CD14-positive monocyte (primary cell): ENCODE results near the gene FGGY. TPM values are rescaled to one million over a fixed set of nuclear protein-coding genes. Genes with fewer than 3 reads are reported as not detected.
A peak's percentile ranks its signal among the peaks of the same experiment; 100 is the strongest.

Source experiments
- DNase-seq, 3 donors: peaks; one replicate each; pipeline ENCODE4 v3.0.0-alpha.2; 2011 to 2022
- H2AFZ ChIP-seq: 2 replicates; pipeline ENCODE4 v1.6.0; 2012; ENCODE audit warnings: mild to moderate bottlenecking, low read depth, low read length, inconsistent platforms; ENCODE audit not compliant: insufficient read depth, poor library complexity, severe bottlenecking
- H3K27ac ChIP-seq, 2 donors: 1 replicate in 1 of 2; 2 replicates in 1 of 2; pipeline ENCODE4 v1.5.1; 2012 to 2013; ENCODE audit warnings: low read length in 2 of 2, control low read depth in 1 of 2, inconsistent platforms in 1 of 2, low read depth in 1 of 2, mild to moderate bottlenecking in 1 of 2
- H3K27me3 ChIP-seq, 2 donors: one replicate each; pipeline versions ENCODE4 v1.6.0 to v1.6.1; 2011 to 2013; ENCODE audit warnings: low read length in 2 of 2; ENCODE audit not compliant: control insufficient read depth in 2 of 2, insufficient read depth in 2 of 2
- H3K36me3 ChIP-seq, 2 donors: replicated peaks in 1 of 2; 1 replicate in 1 of 2; 2 replicates in 1 of 2; pipeline versions ENCODE4 v1.5.1 to v1.6.1; 2012 to 2013; ENCODE audit warnings: low read length in 2 of 2, control low read depth in 1 of 2, inconsistent platforms in 1 of 2, mild to moderate bottlenecking in 1 of 2; ENCODE audit not compliant: insufficient read depth in 2 of 2, control insufficient read depth in 1 of 2
- H3K4me1 ChIP-seq, 2 donors: 1 replicate in 1 of 2; 2 replicates in 1 of 2; pipeline versions ENCODE4 v1.5.1 to v1.6.1; 2012 to 2013; ENCODE audit warnings: low read length in 2 of 2, control low read depth in 1 of 2, inconsistent platforms in 1 of 2, mild to moderate bottlenecking in 1 of 2, moderate library complexity in 1 of 2; ENCODE audit not compliant: insufficient read depth in 2 of 2, control insufficient read depth in 1 of 2
- H3K4me2 ChIP-seq: replicated peaks from 2 replicates; pipeline ENCODE3; 2012; ENCODE audit warnings: low read length, moderate library complexity, mild to moderate bottlenecking; ENCODE audit not compliant: poor library complexity, severe bottlenecking; ENCODE audit errors: extremely low read depth
- H3K4me3 ChIP-seq, 3 experiments: fragments of 200-600 bp in 1 of 3; sonication (generic) in 1 of 3; replicated peaks in 1 of 3; 1 replicate in 2 of 3; 2 replicates in 1 of 3; pipeline ENCODE4 v1.5.1; 2011 to 2013; ENCODE audit warnings: low read length in 3 of 3, mild to moderate bottlenecking in 3 of 3, control low read depth in 2 of 3, low read depth in 2 of 3, inconsistent platforms in 1 of 3, moderate library complexity in 1 of 3
- H3K79me2 ChIP-seq: 2 replicates; pipeline ENCODE4 v1.6.0; 2012; ENCODE audit warnings: mild to moderate bottlenecking, control low read depth, inconsistent platforms, low read length, moderate library complexity; ENCODE audit not compliant: insufficient read depth
- H3K9ac ChIP-seq: 2 replicates; pipeline ENCODE4 v1.6.0; 2017; ENCODE audit warnings: low read length, mild to moderate bottlenecking; ENCODE audit not compliant: insufficient read depth, poor library complexity, severe bottlenecking
- H3K9me3 ChIP-seq, 2 donors: replicated peaks in 1 of 2; 1 replicate in 1 of 2; 2 replicates in 1 of 2; pipeline versions ENCODE4 v1.5.1 to v1.6.1; 2012 to 2013; ENCODE audit warnings: low read length in 2 of 2, control low read depth in 1 of 2; ENCODE audit not compliant: control insufficient read depth in 1 of 2, insufficient read depth in 1 of 2
- H4K20me1 ChIP-seq: 2 replicates; pipeline ENCODE4 v1.6.0; 2012; ENCODE audit warnings: mild to moderate bottlenecking, low read length, control low read depth, moderate library complexity; ENCODE audit not compliant: insufficient read depth
- H3K27ac Mint-ChIP-seq, 7 donors: one replicate each; pipeline ENCODE4 v1.8.0; 2020; ENCODE audit warnings: mild to moderate bottlenecking in 7 of 7, mixed read lengths in 7 of 7, moderate library complexity in 6 of 7, inconsistent platforms in 2 of 7
- H3K27me3 Mint-ChIP-seq, 3 donors: one replicate each; pipeline ENCODE4 v1.8.0; 2021 to 2022; ENCODE audit warnings: low read depth in 3 of 3, mild to moderate bottlenecking in 3 of 3, mixed read lengths in 3 of 3, moderate library complexity in 3 of 3, inconsistent platforms in 1 of 3
- H3K36me3 Mint-ChIP-seq, 2 donors: one replicate each; pipeline ENCODE4 v1.8.0; 2020; ENCODE audit warnings: mixed read lengths in 2 of 2, inconsistent platforms in 1 of 2, mild to moderate bottlenecking in 1 of 2
- H3K4me1 Mint-ChIP-seq: one replicate; pipeline ENCODE4 v1.8.0; 2020; ENCODE audit warnings: mild to moderate bottlenecking, mixed read lengths
- H3K4me3 Mint-ChIP-seq, 2 donors: one replicate each; pipeline ENCODE4 v1.8.0; 2020; ENCODE audit warnings: mild to moderate bottlenecking in 2 of 2, mixed read lengths in 2 of 2, moderate library complexity in 1 of 2
- H3K9me3 Mint-ChIP-seq, 7 donors: one replicate each; pipeline ENCODE4 v1.8.0; 2020 to 2022; ENCODE audit warnings: mixed read lengths in 7 of 7, mild to moderate bottlenecking in 6 of 7, moderate library complexity in 6 of 7, inconsistent platforms in 2 of 7
- WGBS: methylation state at CpG from one replicate; pipeline ENCODE4 v1.1.5; 2013; ENCODE audit warnings: missing lambda C conversion rate; ENCODE audit not compliant: insufficient coverage; 5-methylcytosine and 5-hydroxymethylcytosine counted together
- intact Hi-C, 2 donors: fragments of 100-400 bp; cut with micrococcal nuclease; formaldehyde crosslinking; loops; one replicate each; pipeline versions ENCODE4 v1.15.0 to v1.15.1; 2023
- polyA plus RNA-seq, 3 donors: library from polyadenylated mRNA; depleted of rRNA in 1 of 3; unstranded in 2 of 3; stranded (reverse) in 1 of 3; fragments of 300-500 nt in 2 of 3; fragments of >200 nt in 1 of 3; fragmentation: Illumina TruSeq in 2 of 3; gene quantifications; 1 replicate in 2 of 3; 2 replicates in 1 of 3; pipeline ENCODE4 v1.2.3, GENCODE V29; 2012 to 2021
- TF ChIP-seq, protein P1 (sequence below): fragments of 200-600 bp; IDR thresholded peaks from one replicate; pipeline ENCODE4 v1.8.0; 2022; ENCODE audit warnings: antibody characterized with exemption, mild to moderate bottlenecking

FGGY gene
- polyA plus RNA-seq, 3 donors = 2.3 to 4.3 (median 2.9) TPM

DNA sequence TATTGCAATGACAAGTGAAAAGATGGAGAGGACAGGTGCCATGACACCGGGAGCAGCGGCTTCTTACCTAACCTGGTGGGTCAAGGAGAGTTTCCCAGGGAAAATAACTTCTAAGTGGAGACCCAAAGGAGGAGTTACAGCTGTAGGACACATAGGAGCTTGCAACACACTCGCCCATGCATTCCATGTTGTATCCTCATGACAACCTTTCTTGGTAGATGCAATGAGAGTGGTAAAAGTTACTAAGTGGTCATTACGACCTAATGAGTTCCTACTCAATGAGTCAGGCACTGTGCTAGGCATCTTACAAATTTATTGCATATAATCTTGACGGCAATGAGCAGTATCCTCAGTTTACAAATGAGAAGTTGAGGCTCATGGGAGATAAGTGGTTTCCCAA, 398.4 kb downstream of the FGGY start:
- WGBS = 100% methylated on average over 3 of the region's 5 CpGs
- no peak overlapping the region for H2AFZ ChIP-seq
- intact Hi-C loops = loop anchor here (5.0 to 10.0 kb wide), 7 partner anchors 123 to 958 kb away; partner anchors contain the start of genes FGGY (in 2 of the 2) and JUN (in 1 of the 2)
- no peaks in the 10 kb centered on the region for H3K79me2 ChIP-seq
- H3K4me3 Mint-ChIP-seq = no peak overlapping the region
- H3K36me3 Mint-ChIP-seq = peaks cover 0 to 2% of the 10 kb centered on the region in 2 donors
- H3K9ac ChIP-seq = no peak overlapping the region
- H3K9me3 Mint-ChIP-seq = peaks cover 0 to 3% (median 2%) of the 10 kb centered on the region in 7 donors
- no peaks in the 10 kb centered on the region for H3K9me3 ChIP-seq
- H3K27me3 Mint-ChIP-seq = no peaks in the 10 kb centered on the region
- TF ChIP-seq, protein P1, sequence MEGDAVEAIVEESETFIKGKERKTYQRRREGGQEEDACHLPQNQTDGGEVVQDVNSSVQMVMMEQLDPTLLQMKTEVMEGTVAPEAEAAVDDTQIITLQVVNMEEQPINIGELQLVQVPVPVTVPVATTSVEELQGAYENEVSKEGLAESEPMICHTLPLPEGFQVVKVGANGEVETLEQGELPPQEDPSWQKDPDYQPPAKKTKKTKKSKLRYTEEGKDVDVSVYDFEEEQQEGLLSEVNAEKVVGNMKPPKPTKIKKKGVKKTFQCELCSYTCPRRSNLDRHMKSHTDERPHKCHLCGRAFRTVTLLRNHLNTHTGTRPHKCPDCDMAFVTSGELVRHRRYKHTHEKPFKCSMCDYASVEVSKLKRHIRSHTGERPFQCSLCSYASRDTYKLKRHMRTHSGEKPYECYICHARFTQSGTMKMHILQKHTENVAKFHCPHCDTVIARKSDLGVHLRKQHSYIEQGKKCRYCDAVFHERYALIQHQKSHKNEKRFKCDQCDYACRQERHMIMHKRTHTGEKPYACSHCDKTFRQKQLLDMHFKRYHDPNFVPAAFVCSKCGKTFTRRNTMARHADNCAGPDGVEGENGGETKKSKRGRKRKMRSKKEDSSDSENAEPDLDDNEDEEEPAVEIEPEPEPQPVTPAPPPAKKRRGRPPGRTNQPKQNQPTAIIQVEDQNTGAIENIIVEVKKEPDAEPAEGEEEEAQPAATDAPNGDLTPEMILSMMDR = no peak
- no peak for DNase-seq
- H3K4me1 ChIP-seq = peaks cover 58 to 68% of the 10 kb centered on the region in 2 donors
- H3K27me3 ChIP-seq = no peaks in the 10 kb centered on the region
- no peaks in the 10 kb centered on the region for H4K20me1 ChIP-seq
- H3K4me3 ChIP-seq = no peak overlapping the region
- H3K27ac Mint-ChIP-seq = peak overlapping the region in 2 of 7 donors; percentile 1 to 23
- no peak overlapping the region for H3K4me2 ChIP-seq
- peak overlapping the region in 1 of 2 donors; percentile 75 for H3K27ac ChIP-seq
- peaks cover 58% of the 10 kb centered on the region for H3K4me1 Mint-ChIP-seq
- H3K36me3 ChIP-seq = no peaks in the 10 kb centered on the region

DNA sequence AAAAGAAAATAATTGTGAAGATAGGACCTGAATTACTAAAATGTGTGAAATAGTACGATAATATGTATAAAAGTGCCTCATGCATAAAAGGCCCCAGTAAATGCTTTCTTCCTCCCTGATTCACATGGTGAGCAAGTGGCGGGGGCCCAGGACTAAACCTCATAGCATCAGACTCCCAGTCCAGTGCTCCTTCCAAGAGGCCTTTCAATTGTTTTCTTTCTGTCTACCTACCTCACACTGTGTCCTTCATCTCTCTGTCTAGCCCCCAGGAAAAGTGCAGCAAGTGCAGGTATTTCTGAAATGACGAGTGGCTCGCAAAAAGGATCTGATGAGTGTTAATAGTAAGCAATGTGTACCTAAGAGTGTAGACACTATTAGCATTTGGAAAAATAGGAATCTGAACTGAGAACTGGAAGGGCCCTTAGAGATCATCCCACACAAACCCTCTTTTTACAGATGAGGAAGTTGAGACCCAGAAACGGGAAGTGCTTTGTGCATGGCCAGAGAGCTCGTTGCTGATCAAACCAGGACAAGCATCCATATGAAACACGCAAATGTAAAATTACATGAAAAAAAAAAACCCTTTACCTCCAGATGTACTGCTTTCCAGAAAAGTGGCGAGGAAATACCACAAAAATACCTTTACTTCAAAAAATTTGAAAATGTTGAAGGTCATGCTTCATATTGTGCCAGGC, 399.7 kb downstream of the FGGY start:
- H2AFZ ChIP-seq = no peak overlapping the region
- H3K4me1 ChIP-seq = peaks cover 58 to 68% of the 10 kb centered on the region in 2 donors
- TF ChIP-seq, protein P1 = no peak
- peak overlapping the region; percentile 73 for H3K4me2 ChIP-seq
- H3K27ac ChIP-seq = peak overlapping the region; percentile 37 to 75
- intact Hi-C loops = loop anchor here (5.0 to 10.0 kb wide), 7 partner anchors 124 to 959 kb away; partner anchors contain the start of genes FGGY (in 2 of the 2) and JUN (in 1 of the 2)
- peaks cover 0 to 3% (median 2%) of the 10 kb centered on the region in 7 donors for H3K9me3 Mint-ChIP-seq
- peaks cover 0 to 1% of the 10 kb centered on the region in 2 donors for H3K36me3 Mint-ChIP-seq
- no peaks in the 10 kb centered on the region for H3K9me3 ChIP-seq
- peak overlapping the region; percentile 53 to 83 for H3K4me3 Mint-ChIP-seq
- no peaks in the 10 kb centered on the region for H4K20me1 ChIP-seq
- H3K4me1 Mint-ChIP-seq = peaks cover 58% of the 10 kb centered on the region
- no peaks in the 10 kb centered on the region for H3K27me3 Mint-ChIP-seq
- H3K36me3 ChIP-seq = no peaks in the 10 kb centered on the region
- H3K27ac Mint-ChIP-seq = peak overlapping the region; percentile 80 to 96 (median 91)
- H3K4me3 ChIP-seq = peak overlapping the region; percentile 18 to 69 (median 54)
- 43% methylated on average over 2 of the region's 8 CpGs for WGBS
- DNase-seq = peak; percentile 70 to 88 (median 82)
- H3K9ac ChIP-seq = peak overlapping the region; percentile 39
- H3K79me2 ChIP-seq = no peaks in the 10 kb centered on the region
- H3K27me3 ChIP-seq = no peaks in the 10 kb centered on the region
